AG09309 (cell line): ENCODE measurements around the gene RASSF8.

Source experiments
- DNase-seq: peaks from one replicate; pipeline ENCODE4 v3.0.0-alpha.2; 2010; ENCODE audit warnings: low read depth
- H3K4me3 ChIP-seq: 2 replicates; pipeline ENCODE4 v1.5.1; 2011; ENCODE audit warnings: mild to moderate bottlenecking, low read depth, low read length, moderate library complexity; ENCODE audit not compliant: control insufficient read depth
- CTCF ChIP-seq: IDR thresholded peaks from 2 replicates; pipeline ENCODE4 v1.5.1; 2011; ENCODE audit warnings: mild to moderate bottlenecking, low read depth, low read length, inconsistent platforms; ENCODE audit not compliant: insufficient read depth, control insufficient read depth; ENCODE audit errors: missing control alignments

The RASSF8 gene

GRCh38 chr12:25959071-25959961 lies 834 bp downstream of the RASSF8 start:
- peak; percentile 23 for TF ChIP-seq CTCF
- peak; percentile 83 for DNase-seq

GRCh38 chr12:25960143-25960542 lies 1.7 kb downstream of the RASSF8 start:
- peak; percentile 31 for TF ChIP-seq CTCF
- peak overlapping the region; percentile 82 for H3K4me3 ChIP-seq
- no peak for DNase-seq

More at GRCh38 chr12:25959071-25959961, 834 bp downstream of the RASSF8 start:
- H3K4me3 ChIP-seq = peak overlapping the region; percentile 82

GRCh38 chr12:25960961-25961360 lies 2.5 kb downstream of the RASSF8 start:
- no peak for DNase-seq
- TF ChIP-seq CTCF = no peak
- peak overlapping the region; percentile 82 for H3K4me3 ChIP-seq

- no peak for TF ChIP-seq CTCF
- H3K4me3 ChIP-seq = no peak overlapping the region
- no peak for DNase-seq
Observed at GRCh38 chr12:25962932-25963525, 4.5 kb downstream of the RASSF8 start.

- no peak for DNase-seq
- H3K4me3 ChIP-seq = no peak overlapping the region
- TF ChIP-seq CTCF = no peak
Observed at GRCh38 chr12:25965682-25966081, 7.2 kb downstream of the RASSF8 start.

GRCh38 chr12:25970082-25970481 lies 11.6 kb downstream of the RASSF8 start:
- no peak for TF ChIP-seq CTCF
- no peak for DNase-seq
- no peak overlapping the region for H3K4me3 ChIP-seq
